GM21825 (cell line): ENCODE measurements around the gene VIL1.

Source experiments
- ATAC-seq: cut with Tn5 transposase; IDR thresholded peaks from one replicate; pipeline ENCODE4 v1.9.1; 2021; ENCODE audit warnings: mild to moderate bottlenecking, moderate library complexity; ENCODE audit not compliant: unreplicated experiment

The VIL1 gene

GRCh38 chr2:218394298-218395089 is 24.4 kb upstream of the VIL1 start:
- ATAC-seq: no peak

GRCh38 chr2:218395090-218395444 is 23.9 kb upstream of the VIL1 start:
- no peak for ATAC-seq

- ATAC-seq: no peak
These were observed 23.5 kb upstream of the VIL1 start for GRCh38 chr2:218395456-218395825.

DNA sequence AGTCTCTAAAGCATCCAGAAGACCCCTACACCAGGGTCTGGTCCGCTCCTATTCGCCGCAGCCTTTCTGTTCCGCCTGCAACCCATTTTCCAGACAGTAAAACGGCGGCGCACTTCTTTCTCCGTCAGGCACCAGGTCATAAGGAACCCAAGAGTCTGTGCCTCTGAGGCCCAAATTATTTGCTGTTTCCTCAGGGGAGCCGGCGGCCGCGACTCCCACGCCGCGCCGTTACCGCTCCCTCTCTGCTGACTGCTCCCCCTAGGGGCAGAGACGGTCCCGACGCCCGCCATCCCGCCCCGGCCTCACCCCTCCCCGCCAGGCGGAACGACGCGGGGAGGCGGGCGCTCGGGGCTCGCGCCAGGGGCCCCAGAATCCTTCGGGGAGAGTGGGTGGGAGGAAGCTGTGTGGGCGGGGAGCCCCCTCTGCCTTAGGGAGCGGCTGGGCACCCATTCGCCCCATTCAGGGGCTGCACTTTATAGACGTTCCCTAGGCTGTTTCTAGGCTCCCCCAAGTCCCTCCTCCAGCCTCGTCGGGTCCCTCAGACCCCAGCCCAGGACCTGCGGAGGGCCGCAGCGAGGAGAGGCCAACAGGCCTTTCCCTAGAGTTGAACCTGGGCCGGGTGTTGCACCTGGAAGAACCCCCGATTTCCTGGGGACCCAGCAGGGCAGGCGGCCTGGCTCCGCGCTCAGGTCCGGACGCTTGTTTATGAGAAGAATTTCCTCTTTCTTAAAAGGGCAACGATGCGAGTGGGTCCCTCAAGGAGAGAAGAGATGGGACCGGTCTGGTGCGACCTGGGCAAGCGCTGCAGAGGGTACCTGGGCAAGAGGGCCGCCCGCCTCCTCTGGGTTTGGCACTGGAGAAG is 22.9 kb upstream of the VIL1 start:
- peak; percentile 46 for ATAC-seq

DNA sequence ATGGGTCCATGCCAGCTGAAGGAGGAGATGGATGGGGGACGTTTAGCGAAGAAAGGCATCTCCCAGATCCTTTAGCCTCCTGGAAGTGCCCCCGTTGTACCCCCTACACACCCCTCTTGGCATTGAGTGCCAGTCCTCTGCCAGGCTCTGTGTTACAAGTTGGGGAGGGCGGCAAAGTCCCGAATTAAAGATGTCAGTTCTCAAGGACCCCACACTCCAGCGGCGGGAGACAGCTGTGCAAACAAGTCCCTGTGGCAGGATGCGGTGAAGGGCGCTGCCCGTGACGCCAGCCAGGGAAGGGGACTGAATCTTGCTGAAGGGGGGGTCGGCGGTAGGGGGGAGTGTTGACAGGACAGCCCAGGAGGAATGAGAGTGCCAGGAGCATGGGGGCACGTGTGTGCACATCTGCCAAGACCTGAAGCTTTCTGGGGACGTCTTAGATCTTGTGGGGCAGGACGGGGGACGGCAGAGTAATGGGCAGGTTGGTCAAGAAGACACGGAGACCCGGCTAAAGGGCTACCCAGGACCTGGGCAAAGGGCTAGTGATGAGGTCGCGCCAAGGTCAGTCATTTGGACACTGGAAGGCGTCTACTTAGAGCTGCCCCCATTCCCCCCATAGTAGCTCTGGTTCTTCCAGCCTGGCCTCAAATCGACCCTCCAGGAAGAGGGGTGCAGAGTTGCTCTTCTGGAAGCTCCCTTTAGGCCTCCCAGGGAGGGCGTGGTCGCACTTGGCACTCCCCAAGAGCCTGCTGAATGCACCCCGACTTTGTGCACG is 22.0 kb upstream of the VIL1 start:
- ATAC-seq: no peak

GRCh38 chr2:218397463-218397819 is 21.5 kb upstream of the VIL1 start:
- no peak for ATAC-seq

DNA sequence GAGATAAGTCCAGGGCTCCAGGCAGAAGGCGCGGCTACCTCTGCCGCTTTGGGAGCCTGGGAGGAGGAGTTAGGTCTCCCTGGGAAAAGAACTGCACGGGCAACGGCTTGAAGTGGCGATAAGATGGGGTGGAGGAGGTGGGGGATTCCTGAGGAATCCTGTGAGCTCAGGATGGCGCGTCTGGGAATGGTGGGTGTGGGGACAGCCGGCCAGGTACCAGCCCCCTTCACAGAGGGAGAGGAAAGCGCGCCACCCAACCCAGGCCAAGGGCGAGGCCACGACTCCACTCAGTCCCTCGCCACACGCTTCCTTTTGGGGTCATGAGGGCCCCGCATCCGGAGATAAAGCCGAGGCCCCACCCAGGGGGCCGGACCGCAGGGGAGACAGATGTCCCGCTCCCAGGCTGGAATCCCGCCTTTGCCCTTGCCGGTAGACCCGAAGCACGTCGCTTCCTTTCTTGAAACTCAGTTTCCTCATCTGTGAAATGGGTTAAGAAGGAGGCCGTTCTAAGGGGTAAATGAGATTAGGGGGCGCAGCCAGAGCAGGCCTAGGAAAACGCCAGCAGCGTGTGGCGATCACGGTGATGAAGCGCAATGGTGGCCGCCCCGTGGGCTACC is 21.0 kb upstream of the VIL1 start:
- ATAC-seq: peak; percentile 17

GRCh38 chr2:218398437-218399390 is 20.2 kb upstream of the VIL1 start:
- peak; percentile 21 for ATAC-seq

GRCh38 chr2:218399391-218400166 is 19.3 kb upstream of the VIL1 start, which contains the start of gene CTDSP1:
Gene CTDSP1, plus strand, starts transcription at chr2:218399868. Its CDS starts 223 bp downstream, at chr2:218400091.
- peak; percentile 40 for ATAC-seq

DNA sequence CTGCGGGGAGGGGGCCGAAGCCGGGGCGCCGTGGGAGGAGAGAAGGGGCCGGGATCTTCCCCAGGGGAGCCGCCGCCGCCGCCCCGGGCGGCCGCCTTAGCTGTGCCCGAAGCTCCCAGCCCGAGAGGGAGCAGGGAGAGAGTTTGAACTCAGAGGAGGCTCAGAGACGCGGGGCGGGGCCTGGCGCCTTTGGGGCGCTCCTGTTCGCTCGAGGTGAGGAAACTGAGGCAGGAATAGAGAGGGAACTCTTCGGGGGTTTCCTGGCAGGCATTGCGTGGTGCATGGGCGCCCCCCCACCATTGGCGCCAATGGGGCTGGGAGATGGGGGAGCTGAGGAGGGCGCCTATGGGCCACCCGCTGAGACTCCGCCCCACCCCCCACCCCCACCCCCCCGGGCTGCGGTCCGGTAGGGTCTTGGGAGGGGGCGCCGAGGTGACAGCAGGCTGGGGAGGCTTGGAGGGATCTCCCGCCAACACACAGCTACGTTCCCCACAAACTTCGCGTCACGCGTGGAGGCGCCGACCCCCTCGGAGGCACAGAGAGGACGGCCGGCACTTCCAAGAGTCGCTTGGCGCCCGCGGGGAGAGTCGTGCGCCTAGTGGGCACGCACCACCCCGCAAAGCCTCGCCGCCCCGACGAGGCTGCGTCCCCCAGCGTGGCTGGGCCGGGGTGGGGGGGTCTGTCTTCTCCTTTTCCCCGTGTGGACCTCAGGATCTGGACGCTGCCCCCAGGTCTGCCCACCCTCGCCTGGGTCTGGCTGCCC is 18.6 kb upstream of the VIL1 start:
- ATAC-seq: no peak

DNA sequence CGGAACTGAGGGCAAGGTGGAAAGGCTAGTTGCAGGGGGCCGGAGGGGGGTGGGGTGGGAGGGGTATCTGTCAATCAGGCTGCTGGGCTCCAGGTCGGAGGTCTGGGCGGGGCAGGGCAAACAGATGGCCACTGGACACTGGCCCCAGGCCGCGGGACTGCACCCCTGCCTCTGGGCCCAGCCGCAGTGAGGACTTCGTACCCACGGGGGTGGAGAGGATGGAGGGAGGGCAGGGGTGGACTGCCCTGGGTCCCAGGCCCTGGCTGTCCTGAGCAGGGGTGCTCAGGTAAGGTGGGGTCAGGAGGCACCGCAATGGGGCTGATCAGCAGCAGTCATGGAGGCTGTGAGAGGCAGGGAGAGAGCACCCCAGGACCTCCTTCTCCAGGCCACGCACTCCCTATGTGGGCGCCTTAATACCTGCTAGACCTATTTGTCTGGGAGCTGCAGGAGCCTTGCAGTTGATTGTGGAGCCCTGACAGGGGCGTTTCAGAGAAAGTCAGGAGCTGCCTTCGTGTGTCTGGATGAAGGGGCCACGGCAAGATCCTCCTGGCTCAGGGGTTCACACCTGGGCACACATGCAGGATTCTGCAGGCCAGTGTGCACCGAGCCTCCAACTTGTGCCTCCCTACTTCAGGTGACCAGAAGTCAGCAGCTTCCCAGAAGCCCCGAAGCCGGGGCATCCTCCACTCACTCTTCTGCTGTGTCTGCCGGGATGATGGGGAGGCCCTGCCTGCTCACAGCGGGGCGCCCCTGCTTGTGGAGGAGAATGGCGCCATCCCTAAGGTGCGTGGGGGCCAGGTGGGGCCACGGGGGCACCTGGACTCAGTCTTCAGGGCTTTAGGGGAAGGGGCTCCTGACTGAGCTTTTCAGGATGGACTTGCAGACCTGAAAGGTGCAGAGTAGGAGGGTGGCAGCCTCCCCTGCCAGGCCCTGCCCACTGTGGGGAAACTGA is 17.7 kb upstream of the VIL1 start:
- ATAC-seq: no peak

DNA sequence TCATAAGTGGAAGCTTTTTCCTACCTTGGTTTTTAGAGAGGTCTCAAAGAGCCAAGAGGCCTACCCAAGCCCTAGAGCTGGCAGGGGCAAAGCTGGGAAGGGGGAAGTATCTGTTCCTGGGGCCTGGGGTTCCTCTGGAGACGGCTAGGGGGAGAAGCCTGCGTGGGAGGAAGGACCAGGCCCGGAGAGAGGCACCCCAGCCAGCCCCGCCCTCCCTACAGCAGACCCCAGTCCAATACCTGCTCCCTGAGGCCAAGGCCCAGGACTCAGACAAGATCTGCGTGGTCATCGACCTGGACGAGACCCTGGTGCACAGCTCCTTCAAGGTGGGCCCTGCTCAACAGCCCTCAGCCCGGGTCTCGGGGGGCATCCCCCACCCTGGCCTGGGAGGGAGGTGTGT is 17.0 kb upstream of the VIL1 start:
- no peak for ATAC-seq

GRCh38 chr2:218402491-218402901 is 16.4 kb upstream of the VIL1 start:
- ATAC-seq: no peak

GRCh38 chr2:218402911-218403411 is 16.0 kb upstream of the VIL1 start:
- no peak for ATAC-seq

GRCh38 chr2:218403810-218404209 is 15.1 kb upstream of the VIL1 start:
- no peak for ATAC-seq

DNA sequence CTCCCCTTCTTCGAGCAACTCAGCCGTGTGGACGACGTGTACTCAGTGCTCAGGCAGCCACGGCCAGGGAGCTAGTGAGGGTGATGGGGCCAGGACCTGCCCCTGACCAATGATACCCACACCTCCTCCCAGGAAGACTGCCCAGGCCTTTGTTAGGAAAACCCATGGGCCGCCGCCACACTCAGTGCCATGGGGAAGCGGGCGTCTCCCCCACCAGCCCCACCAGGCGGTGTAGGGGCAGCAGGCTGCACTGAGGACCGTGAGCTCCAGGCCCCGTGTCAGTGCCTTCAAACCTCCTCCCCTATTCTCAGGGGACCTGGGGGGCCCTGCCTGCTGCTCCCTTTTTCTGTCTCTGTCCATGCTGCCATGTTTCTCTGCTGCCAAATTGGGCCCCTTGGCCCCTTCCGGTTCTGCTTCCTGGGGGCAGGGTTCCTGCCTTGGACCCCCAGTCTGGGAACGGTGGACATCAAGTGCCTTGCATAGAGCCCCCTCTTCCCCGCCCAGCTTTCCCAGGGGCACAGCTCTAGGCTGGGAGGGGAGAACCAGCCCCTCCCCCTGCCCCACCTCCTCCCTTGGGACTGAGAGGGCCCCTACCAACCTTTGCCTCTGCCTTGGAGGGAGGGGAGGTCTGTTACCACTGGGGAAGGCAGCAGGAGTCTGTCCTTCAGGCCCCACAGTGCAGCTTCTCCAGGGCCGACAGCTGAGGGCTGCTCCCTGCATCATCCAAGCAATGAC is 14.4 kb upstream of the VIL1 start:
- no peak for ATAC-seq
